Activated B cell treated with CpG ODN at 0.5 μM for 24 hours (primary cell): Measurements from ENCODE around the gene SLAMF1. TPM values are rescaled to one million over a fixed set of nuclear protein-coding genes. Genes with fewer than 3 reads are reported as not detected.

Source experiments
- ATAC-seq: fragments of 200-7000 bp; cut with Tn5 transposase; one replicate; pipeline ENCODE4 v1.10.0; 2021; ENCODE audit warnings: low read depth, mild to moderate bottlenecking, moderate library complexity
- CTCF ChIA-PET: fragments of 350-600 bp; sonication (Branson Sonifier 250); formaldehyde crosslinking; loops from one replicate; lab custom pipeline; 2021; ENCODE audit warnings: antibody characterized with exemption; lab: Charles Lee
- POLR2A ChIA-PET: fragments of 350-600 bp; sonication (Branson Sonifier 250); formaldehyde crosslinking; loops from one replicate; lab custom pipeline; 2021; ENCODE audit warnings: antibody characterized with exemption; lab: Charles Lee
- DNase-seq: peaks from one replicate; pipeline ENCODE4 v3.0.0; 2022
- H3K27ac Mint-ChIP-seq: one replicate; pipeline ENCODE4 v1.8.0; 2020; ENCODE audit warnings: mixed read lengths
- H3K27me3 Mint-ChIP-seq: one replicate; pipeline ENCODE4 v1.8.0; 2021; ENCODE audit warnings: mixed read lengths
- H3K36me3 Mint-ChIP-seq: one replicate; pipeline ENCODE4 v1.8.0; 2021; ENCODE audit warnings: low read depth, mixed read lengths
- H3K4me1 Mint-ChIP-seq: one replicate; pipeline ENCODE4 v1.8.0; 2021; ENCODE audit warnings: mixed read lengths
- H3K4me3 Mint-ChIP-seq: one replicate; pipeline ENCODE4 v1.8.0; 2020; ENCODE audit warnings: mild to moderate bottlenecking, mixed read lengths
- H3K9me3 Mint-ChIP-seq: one replicate; pipeline ENCODE4 v1.8.0; 2020; ENCODE audit warnings: mixed read lengths
- intact Hi-C: fragments of 100-400 bp; cut with micrococcal nuclease; formaldehyde crosslinking; loops from one replicate; pipeline ENCODE4 v1.15.1; 2024
- total RNA-seq: library from RNA; stranded (reverse); gene quantifications from 2 replicates; pipeline ENCODE4 v1.2.3, GENCODE V29; 2022
- TF ChIP-seq, protein P1 (sequence below): fragments of 200-600 bp; IDR thresholded peaks from one replicate; pipeline ENCODE4 v1.8.0; 2022; ENCODE audit warnings: antibody characterized with exemption, mild to moderate bottlenecking

The SLAMF1 gene
- total RNA-seq, 1 donor from 2014 or later = 91.7 TPM

DNA sequence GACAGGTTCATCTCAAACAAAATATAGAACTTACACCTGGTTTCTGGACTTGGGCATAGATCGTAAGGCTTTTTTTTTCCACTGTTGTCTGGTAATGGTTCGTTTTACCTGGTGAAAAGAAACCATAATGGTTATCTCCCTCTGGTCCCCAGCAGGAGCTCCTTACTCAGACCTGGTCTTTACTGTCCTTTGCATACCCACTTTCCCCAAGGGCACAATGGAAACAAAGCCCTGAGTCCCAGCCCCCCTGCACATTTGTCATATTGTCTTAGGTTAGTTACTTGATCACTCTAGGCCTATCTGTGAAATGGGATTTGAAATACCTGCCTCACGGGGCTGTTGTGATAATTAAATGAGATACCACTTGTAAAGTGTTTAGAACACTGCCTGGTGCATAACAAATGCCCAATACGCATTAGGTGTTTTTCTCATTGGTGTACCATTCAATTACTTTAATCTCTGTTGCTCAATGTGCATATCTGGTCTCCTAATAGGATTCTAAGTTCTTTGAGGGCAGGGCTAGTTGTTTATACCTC lies 27.0 kb downstream of the SLAMF1 start:
- peaks cover 5% of the 10 kb centered on the region for H3K9me3 Mint-ChIP-seq
- POLR2A ChIA-PET = interaction anchor here (1.0 to 10.1 kb wide), 4 partner anchors 22 to 191 kb away, joined by 3 to 60 read pairs (median 4); partner anchors contain the start of gene CD84
- intact Hi-C loops = loop anchor here (5.0 to 10.0 kb wide), 2 partner anchors 147 to 1605 kb away; no protein-coding TSS in a partner anchor
- TF ChIP-seq, protein P1, sequence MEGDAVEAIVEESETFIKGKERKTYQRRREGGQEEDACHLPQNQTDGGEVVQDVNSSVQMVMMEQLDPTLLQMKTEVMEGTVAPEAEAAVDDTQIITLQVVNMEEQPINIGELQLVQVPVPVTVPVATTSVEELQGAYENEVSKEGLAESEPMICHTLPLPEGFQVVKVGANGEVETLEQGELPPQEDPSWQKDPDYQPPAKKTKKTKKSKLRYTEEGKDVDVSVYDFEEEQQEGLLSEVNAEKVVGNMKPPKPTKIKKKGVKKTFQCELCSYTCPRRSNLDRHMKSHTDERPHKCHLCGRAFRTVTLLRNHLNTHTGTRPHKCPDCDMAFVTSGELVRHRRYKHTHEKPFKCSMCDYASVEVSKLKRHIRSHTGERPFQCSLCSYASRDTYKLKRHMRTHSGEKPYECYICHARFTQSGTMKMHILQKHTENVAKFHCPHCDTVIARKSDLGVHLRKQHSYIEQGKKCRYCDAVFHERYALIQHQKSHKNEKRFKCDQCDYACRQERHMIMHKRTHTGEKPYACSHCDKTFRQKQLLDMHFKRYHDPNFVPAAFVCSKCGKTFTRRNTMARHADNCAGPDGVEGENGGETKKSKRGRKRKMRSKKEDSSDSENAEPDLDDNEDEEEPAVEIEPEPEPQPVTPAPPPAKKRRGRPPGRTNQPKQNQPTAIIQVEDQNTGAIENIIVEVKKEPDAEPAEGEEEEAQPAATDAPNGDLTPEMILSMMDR = no peak
- peaks cover 89% of the 10 kb centered on the region for H3K36me3 Mint-ChIP-seq
- no peaks in the 10 kb centered on the region for H3K27me3 Mint-ChIP-seq
- peak overlapping the region; percentile 26 for H3K27ac Mint-ChIP-seq
- ATAC-seq (no peak), DNase-seq (no peak)
- no peak overlapping the region for H3K4me3 Mint-ChIP-seq
- CTCF ChIA-PET = interaction anchor here (1.0 to 6.8 kb wide), 12 partner anchors 9 to 332 kb away, joined by 3 to 60 read pairs (median 6); partner anchors contain the start of gene SLAMF1
- peaks cover 65% of the 10 kb centered on the region for H3K4me1 Mint-ChIP-seq

DNA sequence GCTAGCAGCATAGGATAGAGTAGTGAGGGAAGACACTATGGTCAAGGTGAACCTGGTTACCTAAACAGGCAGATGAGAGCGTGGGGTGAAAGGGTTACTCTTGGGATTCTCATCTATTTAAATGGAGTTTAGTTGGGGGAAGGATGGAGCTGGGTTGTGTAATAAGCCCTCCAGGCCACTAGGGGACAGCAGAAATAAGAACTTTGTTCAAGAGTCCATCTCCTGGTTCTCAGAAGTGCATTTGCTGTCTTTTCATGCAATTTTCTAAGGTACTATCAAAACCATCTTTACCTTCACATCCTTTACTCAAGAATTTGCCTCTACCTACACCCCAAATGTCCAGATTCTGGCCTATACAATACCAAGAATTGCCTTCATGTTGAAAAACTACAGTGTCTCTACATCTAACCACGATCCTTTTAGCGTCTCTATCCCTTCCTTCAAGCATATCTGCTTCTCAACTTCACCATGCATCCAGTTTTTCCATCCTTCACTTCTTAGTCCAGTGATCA lies 28.0 kb downstream of the SLAMF1 start:
- H3K27ac Mint-ChIP-seq = peak overlapping the region; percentile 5
- no peak overlapping the region for H3K4me3 Mint-ChIP-seq
- intact Hi-C loops = loop anchor here (1.0 kb wide), 1 partner anchor 56 kb away; no protein-coding TSS in a partner anchor
- TF ChIP-seq, protein P1 = no peak
- ChIA-PET CTCF (interaction anchor here (0.8 to 6.8 kb wide), 15 partner anchors 8 to 333 kb away, joined by 3 to 60 read pairs (median 5); partner anchors contain the start of gene SLAMF1), POLR2A (interaction anchor here (0.7 to 10.1 kb wide), 6 partner anchors 28 to 190 kb away, joined by 3 to 60 read pairs (median 6); partner anchors contain the start of genes CD84 and SLAMF1)
- no peak for DNase-seq
- no peak for ATAC-seq
- H3K36me3 Mint-ChIP-seq = peaks cover 88% of the 10 kb centered on the region
- H3K9me3 Mint-ChIP-seq = peaks cover 5% of the 10 kb centered on the region
- H3K4me1 Mint-ChIP-seq = peaks cover 58% of the 10 kb centered on the region
- H3K27me3 Mint-ChIP-seq = no peaks in the 10 kb centered on the region

DNA sequence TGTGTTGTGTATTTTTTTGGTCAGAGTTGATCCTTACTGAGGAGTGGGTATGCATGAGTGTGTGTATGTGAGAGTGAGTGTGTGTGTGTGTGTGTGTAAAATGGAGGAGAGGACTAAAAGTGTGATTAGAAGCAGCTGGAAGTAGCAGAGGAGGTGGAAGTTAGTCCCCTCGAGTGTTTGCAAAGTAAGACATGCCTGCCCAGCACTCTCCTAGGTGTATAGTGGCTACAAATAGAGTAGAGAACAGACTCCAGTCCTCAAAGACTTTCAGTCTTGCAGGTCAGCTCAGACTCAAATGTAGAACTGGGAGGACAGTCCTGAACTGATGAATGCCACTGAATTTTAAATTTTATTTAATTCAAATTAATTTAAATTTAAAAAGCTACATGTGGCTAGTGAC lies 28.5 kb downstream of the SLAMF1 start:
- H3K9me3 Mint-ChIP-seq = peaks cover 5% of the 10 kb centered on the region
- H3K36me3 Mint-ChIP-seq = peaks cover 88% of the 10 kb centered on the region
- intact Hi-C loops = loop anchor here (1.0 kb wide), 1 partner anchor 57 kb away; no protein-coding TSS in a partner anchor
- H3K27ac Mint-ChIP-seq = no peak overlapping the region
- ChIA-PET CTCF (interaction anchor here (0.8 to 6.8 kb wide), 11 partner anchors 8 to 372 kb away, joined by 3 to 60 read pairs (median 5); partner anchors contain the start of gene SLAMF1), POLR2A (interaction anchor here (1.3 to 10.1 kb wide), 3 partner anchors 29 to 56 kb away, joined by 6 to 60 read pairs (median 7); partner anchors contain the start of gene SLAMF1)
- H3K4me1 Mint-ChIP-seq = peaks cover 54% of the 10 kb centered on the region
- no peak overlapping the region for H3K4me3 Mint-ChIP-seq
- TF ChIP-seq, protein P1 = no peak
- no peaks in the 10 kb centered on the region for H3K27me3 Mint-ChIP-seq
- DNase-seq (no peak), ATAC-seq (no peak)

DNA sequence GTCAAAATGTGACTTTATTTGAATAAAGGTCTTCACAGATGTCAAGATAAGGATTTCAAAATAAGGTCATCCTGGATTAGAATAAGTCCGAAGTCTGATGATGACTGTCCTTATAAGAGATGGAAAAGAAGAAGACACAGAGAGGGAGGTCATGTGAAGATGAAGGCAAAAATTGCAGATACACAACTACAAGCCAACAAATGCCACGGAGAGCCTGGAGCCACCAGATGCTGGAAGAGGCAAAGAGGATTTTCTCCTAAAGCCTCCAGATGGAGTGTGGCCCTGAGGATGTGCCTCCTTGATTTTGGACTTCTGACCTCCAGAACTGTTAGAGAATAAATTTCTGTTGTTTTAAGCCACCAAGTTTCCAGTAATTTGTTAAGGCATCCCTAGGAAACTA lies 31.2 kb downstream of the SLAMF1 start:
- ATAC-seq (no peak), DNase-seq (no peak)
- TF ChIP-seq, protein P1 = no peak
- H3K4me1 Mint-ChIP-seq = peaks cover 30% of the 10 kb centered on the region
- no peak overlapping the region for H3K27ac Mint-ChIP-seq
- H3K9me3 Mint-ChIP-seq = peaks cover 5% of the 10 kb centered on the region
- H3K27me3 Mint-ChIP-seq = no peaks in the 10 kb centered on the region
- ChIA-PET POLR2A (no interaction called here), CTCF (no interaction called here)
- H3K4me3 Mint-ChIP-seq = no peak overlapping the region
- intact Hi-C loops = no loop called here
- H3K36me3 Mint-ChIP-seq = peaks cover 89% of the 10 kb centered on the region

DNA sequence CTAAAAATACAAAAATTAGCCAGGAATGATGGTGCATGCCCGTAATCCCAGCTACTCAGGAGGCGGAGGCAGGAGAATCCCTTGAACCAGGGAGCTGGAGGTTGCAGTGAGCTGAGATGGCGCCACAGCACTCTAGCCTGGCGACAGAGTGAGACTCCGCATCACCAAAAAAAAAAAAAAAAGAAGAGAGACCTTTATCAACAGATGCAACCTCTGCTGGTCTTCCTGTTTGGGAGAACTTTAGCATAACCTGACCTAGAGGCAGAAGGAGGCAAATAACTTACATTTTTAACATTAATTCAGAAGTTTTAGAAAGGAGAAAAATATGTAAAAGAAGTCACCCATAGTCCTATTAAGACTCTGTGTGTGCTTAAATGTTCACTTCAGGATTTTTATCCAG lies 32.4 kb downstream of the SLAMF1 start:
- no peaks in the 10 kb centered on the region for H3K27me3 Mint-ChIP-seq
- no peak overlapping the region for H3K27ac Mint-ChIP-seq
- DNase-seq (no peak), ATAC-seq (no peak)
- H3K4me1 Mint-ChIP-seq = peaks cover 21% of the 10 kb centered on the region
- peaks cover 5% of the 10 kb centered on the region for H3K9me3 Mint-ChIP-seq
- TF ChIP-seq, protein P1 = no peak
- intact Hi-C loops = no loop called here
- no peak overlapping the region for H3K4me3 Mint-ChIP-seq
- peaks cover 92% of the 10 kb centered on the region for H3K36me3 Mint-ChIP-seq
- CTCF ChIA-PET = no interaction called here
- POLR2A ChIA-PET = no interaction called here
